Cortex of kidney (tissue), 1 donor: ENCODE measurements around the gene RAP2B.
"Not testable (repeated sequence)": the region's sequence is repeated elsewhere in the genome, so short reads cannot be mapped to it uniquely, and the experiment has no call there.

Experiments
- DNase-seq: peaks from one replicate; lab custom pipeline; 2025; lab: John Stamatoyannopoulos, UW

Gene RAP2B

GRCh38 chr3:153193786-153194476 lies 31.9 kb downstream of the RAP2B start:
- not testable (repeated sequence) for DNase-seq

- no peak for DNase-seq
These were observed 33.4 kb downstream of the RAP2B start for GRCh38 chr3:153195349-153195879.

GRCh38 chr3:153209596-153209995 lies 47.6 kb downstream of the RAP2B start:
- DNase-seq = no peak

GRCh38 chr3:153210146-153210545 lies 48.1 kb downstream of the RAP2B start:
- DNase-seq = no peak

- no peak for DNase-seq
These were observed 48.6 kb downstream of the RAP2B start for GRCh38 chr3:153210660-153211059.

GRCh38 chr3:153215497-153215896 lies 53.5 kb downstream of the RAP2B start:
- no peak for DNase-seq

- DNase-seq = no peak
These were observed 53.9 kb downstream of the RAP2B start for GRCh38 chr3:153215966-153216365.

- no peak for DNase-seq
These were observed 54.9 kb downstream of the RAP2B start for GRCh38 chr3:153216928-153217327.

- no peak for DNase-seq
These were observed 57.1 kb downstream of the RAP2B start for GRCh38 chr3:153219146-153219545.
